Measurements from ENCODE around the gene RERE.

RERE gene

DNA sequence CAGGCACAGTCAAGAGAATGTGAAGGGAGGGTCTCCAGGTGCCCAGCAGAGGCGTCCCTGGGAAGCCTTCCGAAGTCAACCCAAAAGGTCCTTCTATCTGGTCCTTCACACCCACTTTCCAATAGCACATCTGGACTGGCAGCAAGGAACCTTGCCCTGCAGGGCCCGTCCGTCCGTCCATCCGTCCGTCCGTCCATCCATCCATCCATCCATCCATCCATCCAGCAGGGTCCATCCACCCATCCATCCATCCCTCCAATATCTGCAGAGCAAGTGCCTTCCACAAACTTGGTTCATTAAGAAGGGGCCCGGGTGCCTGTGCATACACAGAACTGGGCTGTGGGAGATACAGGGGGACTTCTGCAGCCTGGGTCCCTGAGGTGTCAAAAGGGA lies 468.0 kb downstream of the RERE start:
- no peak for DNase-seq (ENCODE audit: low spot score)

DNA sequence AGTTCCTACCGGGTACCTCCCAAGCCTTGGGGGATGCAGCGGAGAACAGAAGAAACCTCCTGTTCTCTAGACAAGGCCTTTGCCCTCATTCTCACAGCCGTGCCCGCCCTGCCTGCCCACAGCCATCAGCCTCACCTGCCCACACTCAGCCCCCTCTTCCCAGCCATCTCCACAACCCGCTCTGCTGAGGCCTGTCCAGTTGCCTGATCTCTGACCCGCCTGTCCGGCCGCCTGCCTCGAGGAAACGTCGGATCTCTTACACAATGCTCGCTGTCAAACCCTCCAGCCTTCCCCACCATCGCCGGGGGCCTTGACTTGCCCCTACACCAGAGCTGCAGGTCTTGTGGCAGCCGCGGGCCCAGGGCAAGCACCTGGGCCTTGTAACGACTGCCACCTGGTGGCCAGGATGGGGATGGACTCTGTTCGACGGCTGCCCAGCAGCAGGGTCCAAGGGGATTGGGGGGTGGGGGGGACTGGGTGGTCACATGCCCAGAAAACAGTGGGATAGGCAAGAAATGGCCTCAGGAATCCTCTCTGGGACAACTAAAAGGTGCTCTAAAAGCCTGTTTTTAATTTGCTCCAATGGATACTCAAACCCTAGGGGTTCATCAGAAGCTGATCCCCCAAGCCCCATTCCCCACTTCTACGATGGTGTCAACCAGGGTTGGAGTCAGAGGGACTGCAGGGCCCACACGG lies 468.5 kb downstream of the RERE start:
- peak; percentile 56 for DNase-seq (ENCODE audit: low spot score)

DNA sequence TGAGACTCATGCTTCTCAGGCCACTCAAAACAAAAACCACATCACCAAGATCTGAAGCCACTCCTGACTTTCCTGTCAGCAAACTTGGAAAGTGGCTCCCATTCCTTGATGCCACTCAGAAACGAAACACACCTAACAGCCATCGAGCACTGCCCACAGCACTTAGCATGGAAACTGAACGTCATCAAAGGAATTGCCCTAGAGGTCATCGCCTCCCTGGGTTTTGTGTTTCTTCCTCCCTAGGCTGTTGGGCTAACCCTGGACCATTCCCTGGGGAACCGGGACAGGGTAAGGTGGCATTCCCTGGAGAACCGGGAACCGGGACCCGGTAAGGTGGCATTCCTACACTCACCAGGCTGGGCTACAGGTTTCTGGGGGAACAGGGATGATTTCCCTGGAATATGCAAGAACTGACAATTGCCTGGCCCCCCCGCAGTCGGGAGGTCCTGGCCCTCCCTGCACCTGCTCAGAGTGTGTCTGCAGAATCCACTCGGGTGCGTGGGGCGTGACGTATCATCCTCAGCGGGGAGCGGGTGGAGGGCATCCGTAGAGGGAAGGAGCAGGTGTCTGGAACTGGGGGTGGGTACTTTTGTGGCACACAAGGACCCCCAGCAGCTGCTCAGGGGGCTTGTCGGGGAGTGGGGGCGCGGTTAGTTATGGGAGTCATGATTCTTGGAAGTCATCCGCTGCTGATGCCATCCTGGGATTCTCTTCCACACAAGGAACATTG lies 469.2 kb downstream of the RERE start:
- no peak for DNase-seq (ENCODE audit: low spot score)

DNA sequence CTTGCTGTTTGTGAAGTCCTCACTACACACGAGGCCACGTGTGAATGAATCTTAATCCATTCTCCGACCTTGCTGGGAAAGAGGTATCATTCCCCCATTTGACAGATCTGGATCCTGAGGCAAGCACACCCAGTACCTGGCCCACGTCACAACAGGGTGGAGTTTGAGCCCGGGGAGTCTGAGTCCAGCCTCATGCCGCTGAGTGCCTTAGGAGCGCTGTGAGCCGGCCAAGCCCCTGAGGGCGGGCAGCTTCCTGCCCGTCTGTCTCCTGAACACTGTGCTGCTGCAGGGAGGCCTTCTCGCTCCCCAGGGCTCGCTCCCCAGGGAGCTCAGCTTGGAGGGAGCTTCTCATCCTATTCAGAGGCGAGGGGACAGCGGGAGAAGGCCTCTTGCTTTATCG lies 469.8 kb downstream of the RERE start:
- DNase-seq (ENCODE audit: low spot score) = peak; percentile 26

DNA sequence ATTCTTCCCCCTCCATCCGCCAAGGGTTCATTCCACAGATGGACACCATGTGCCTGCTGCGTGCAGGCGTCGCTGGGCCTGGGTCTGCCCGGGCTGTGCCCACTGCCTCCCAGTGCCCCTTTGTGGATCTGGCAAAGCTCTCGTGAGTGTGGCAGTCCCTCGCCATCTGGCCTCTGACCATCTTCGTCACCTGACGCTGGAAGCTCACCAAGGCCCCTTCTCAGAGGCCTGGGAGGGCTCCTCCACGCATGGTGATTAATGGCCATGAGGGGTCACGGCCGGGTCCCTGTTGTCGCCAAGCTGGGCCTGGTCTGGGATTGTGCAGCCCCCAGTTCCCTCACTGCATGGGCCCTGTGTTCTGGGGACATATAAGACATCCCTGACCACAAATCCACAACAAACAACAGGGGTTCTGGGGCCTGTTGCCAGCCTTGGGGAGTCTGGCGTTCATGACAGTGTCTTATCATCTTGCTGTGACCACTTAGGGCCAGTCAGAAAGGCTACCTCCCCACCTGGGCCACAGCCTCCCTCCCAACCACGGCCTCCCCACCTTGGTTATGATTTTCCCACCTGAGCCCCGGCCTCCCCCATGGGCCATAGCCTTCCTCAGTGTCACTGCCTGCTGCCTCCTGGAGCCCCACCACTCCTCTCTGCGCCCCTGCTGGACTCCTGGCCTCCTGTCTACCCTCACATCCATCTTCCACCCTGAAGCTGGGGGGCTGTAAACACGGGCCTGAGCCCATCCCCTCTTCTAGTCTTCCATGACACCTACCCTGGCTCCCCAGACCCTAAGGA lies 471.6 kb downstream of the RERE start:
- DNase-seq (ENCODE audit: low spot score) = no peak

DNA sequence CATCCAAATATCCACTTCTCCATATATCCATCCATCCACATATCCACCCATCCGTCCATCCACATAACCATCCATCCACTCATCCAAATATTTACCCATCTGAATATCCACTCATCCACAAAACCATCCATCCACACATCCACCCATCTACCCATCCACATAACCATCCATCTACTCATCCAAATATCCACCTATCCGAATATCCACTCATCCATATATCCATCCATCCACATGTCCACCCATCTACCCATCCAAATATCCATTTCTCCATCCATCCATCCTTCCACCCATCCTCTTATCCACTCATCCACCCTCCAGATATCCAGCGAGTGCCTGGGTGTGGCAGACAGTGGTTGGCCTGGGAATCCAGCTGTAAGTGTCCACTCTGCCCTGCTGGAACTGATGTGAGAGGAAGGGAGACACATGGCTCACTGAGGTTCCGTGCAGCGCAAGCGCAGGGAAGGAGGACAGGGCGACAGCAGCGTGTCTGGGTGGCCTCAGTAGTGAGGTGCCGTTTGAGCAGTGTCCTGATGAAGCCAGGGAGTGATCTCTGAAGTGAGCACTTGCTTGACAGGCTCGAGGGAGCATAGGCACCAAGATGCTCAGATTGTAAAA lies 472.4 kb downstream of the RERE start:
- no peak for DNase-seq (ENCODE audit: low spot score)

DNA sequence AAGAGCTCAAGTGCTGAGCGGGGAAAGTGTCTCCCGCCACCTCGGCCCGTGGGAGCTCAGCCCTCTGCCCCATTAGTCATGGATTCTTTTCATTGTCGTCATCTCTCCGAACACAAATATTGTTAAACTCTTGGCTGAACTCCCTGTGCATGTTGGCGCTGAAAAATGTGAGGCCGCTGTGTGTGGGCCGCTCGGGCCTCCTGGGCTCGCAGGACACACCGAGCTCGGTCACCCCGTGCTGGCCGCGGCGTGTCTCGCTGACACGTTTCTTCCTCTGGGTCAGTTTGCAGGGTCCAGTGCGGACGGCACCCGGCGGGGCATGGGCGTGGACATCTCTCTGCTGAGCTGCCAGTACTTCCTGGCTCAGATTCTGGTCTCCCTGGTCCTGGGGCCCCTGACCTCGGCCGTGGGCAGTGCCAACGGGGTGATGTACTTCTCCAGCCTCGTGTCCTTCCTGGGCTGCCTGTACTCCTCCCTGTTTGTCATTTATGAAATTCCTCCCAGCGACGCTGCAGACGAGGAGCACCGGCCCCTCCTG lies 473.9 kb downstream of the RERE start:
- DNase-seq (ENCODE audit: low spot score) = peak; percentile 86

DNA sequence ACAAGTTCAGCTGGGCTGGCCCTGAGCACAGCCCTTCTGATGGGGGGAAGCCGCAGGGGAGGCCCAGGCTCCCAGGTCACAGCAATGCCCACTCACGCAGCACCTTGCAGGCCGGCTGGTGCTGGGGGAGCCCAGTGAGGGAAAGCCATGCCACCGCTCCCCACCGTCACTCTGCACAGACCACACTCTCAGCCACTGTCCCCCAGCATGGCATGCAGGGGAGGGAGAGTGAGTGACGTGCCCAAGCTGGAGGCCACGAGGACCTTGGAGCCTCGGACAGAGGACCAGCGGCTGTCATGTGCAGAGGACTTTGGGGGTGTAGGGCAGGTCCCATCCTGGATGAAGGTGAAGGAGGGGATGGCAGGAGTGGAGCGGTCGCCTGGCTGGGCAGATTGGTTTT lies 474.4 kb downstream of the RERE start:
- no peak for DNase-seq (ENCODE audit: low spot score)

DNA sequence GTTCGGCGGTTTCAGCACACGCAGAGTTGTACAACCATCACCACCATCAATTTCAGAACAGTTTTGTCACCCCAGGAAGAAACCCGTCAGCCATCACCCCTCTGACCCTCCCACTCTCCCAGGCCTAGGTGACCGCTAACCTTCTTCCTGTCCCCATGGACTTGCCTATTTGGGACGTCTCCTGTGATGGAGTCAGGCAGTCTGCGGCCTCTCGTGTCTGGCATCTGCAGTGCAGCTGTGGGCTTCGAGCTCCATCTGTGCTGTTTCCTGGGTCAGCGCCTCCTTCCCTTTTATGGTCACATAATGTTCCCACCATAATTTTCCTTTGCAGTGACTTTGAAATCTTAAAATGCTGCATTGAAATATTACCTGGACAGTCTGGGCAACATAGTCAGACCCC lies 475.1 kb downstream of the RERE start:
- DNase-seq (ENCODE audit: low spot score) = no peak

DNA sequence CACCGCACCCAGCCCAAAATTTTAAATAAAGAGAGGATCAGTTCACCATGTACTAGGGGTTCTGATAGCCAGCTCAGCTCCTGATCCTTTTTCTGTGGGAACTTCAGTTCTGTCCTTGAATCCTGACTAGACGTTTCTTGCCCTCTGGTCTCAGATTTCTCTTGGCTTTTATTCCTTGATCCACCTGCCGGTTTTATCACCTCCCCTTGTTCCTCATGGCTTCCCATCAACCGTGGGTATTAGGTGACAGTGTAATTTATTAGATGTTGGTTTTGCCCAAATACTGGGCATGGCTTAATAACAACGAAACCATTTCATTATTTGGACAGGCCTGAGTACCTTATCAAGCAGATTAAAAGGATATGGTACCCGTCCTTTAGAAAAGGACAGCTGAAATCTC lies 477.0 kb downstream of the RERE start:
- DNase-seq (ENCODE audit: low spot score) = no peak

DNA sequence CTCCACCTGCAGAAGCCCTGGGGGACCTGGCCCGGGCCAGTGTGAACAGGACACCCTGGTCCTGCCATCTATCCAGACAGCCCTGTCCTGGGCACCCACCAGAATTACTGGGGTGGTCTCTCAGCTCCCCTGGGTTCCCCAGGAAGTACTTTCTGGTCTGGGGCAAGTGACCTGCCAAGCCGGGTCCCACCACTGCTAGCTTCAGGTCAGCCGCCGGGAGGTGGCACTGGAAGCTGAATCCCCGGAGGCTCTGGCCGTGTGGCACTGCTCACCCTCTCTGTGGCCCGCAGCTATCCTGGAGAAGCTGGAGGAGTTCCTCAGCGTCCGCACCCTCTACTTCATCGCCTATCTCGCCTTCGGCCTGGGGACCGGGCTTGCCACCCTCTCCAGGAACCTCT lies 478.2 kb downstream of the RERE start:
- DNase-seq (ENCODE audit: low spot score) = no peak

DNA sequence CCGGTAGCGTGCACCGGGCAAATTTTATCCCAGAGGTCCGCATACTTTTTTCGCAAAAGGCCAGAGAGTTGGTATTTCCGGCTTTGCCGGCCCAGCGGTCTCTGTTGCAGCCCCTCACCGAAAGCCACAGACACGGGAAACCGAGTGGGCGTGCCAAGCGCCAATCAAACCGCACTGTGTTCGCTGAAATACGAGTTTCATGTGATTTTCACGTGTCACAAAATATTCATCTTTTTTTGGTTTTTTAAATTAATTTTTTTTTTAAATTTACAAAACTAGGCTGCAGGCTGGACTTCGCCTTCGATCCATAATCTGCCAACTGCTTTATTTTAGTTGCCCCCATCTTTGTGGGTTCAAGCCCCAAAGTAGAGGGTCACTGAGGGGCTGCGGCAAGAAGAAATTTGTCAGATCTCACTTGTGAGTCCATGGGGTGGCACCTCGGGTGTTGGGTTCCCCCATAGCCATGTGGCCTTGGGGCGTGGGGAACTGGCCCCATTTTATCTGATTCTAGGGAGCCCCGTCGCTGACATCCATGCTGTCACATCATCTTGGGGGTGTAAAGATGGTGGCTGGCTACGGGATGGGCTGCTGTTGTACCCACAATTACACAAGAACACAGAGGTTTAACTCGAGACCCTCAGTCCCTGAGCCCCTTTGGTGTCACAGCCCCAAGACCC lies 478.8 kb downstream of the RERE start:
- DNase-seq (ENCODE audit: low spot score) = no peak

DNA sequence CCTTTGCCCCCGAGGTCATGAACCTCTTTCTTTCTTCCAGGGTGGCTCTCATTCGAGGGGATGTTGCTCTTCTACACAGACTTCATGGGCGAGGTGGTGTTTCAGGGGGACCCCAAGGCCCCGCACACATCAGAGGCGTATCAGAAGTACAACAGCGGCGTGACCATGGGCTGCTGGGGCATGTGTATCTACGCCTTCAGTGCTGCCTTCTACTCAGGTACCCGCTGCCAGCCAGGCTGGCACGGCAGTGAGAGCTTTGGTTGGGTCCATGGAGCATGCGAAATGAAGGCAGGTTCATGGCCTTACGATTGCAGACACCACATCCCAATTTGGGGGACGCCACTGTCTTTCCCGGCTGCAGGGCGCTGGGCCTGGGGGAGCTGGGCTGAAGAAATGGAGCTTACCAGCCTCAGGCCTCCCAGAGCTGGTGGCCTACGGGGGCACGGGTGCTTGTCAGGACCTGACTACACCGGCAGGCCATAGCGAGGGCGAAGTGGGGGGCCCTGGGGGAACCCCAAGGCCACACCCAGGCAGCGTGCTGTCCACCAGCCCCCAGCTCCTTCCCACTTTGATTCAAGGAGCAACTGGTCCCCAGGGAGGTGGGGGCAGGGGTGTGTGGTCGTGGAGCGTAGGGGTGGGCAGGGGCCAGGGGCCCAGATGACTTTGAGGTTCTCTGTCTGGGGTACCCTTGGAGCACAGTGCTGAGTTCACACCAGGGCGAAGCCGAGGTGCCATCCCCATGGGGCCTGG lies 479.5 kb downstream of the RERE start:
- no peak for DNase-seq (ENCODE audit: low spot score)

DNA sequence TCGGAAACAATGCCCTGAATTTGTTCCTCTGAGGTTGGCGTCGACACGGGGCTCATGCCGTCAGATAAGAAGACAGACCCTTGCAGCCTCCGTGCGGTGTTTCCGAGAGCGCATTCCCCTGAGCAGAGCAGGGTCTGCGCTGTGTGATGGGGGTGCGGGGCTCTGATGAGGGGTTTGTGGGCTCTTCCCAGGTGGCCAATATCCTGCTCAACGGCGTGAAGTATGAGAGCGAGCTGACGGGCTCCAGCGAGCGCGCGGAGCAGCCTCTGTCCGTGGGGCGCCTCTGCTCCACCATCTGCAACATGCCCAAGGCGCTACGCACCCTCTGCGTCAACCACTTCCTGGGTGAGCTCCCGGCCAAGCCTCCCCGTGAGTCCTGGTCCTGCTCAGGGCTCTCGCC lies 482.2 kb downstream of the RERE start:
- DNase-seq (ENCODE audit: low spot score) = no peak

DNA sequence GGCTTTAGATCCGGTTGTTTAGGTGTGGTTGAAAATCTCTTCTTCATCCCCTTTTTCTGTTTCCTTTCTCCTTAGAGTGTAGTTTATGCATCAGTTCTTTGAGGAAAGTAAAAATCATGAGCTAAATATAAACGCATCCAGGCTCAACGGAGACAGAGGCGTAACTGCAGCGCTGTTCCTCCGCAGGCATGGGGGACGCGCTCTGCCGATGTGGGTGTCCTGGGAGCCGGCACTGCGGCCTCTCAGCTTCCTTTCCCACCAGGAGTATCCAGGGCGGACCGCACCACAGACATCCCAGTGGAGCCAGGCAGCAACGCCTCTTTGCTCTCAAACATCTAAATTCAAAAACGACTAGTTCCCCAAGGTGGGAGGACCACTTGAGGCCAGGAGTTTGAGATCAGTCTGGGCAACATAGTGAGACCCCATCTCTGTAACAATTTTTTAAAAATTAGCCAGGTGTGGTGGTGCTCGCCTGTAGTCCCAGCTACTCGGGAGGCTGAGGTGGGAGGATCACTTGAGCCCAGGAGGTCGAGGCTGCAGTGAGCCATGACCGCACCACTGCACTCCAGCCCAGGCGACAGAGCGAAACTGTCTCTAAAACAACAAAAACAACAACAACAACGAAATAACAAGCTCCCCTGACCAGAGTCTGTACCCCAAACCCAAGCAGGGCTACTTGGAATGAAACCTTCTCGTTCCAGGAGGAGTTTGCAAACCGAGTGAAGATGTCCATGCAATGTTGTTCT lies 483.2 kb downstream of the RERE start:
- DNase-seq (ENCODE audit: low spot score) = no peak

DNA sequence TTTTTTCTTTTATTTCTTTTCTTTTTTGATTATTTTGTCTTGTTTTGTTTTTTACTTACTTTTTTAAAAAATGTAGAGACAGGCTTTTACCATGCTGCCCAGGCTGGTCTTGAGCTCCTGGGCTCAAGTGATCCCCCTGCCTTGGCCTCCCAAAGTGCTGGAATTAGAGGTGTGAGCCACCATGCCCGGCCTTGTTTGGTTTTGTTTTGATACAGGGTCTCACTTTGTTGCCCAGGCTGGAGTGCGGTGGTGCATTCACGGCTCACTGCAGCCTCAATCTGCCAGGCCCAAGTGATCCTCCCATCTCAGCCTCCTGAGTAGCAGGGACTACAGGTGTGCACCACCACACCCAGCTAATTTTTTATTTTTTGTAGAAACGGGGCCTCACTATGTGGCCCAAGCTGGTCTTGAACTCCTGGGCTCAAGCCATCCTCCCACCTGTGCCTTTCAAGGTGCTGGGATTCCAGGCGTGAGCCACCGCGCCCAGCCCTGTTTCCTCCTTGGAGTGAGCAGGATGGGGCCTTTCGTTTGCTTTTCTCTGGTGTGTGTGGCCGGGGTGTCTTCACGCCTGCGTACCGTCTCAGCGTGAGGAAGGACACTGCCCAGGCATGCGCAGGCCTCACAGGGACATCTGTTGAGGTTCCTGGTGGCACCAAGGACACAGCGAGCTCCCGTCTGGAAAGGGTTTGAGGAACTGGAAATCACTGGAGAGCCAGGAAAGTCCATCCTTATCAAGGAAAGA lies 484.0 kb downstream of the RERE start:
- DNase-seq (ENCODE audit: low spot score) = no peak

DNA sequence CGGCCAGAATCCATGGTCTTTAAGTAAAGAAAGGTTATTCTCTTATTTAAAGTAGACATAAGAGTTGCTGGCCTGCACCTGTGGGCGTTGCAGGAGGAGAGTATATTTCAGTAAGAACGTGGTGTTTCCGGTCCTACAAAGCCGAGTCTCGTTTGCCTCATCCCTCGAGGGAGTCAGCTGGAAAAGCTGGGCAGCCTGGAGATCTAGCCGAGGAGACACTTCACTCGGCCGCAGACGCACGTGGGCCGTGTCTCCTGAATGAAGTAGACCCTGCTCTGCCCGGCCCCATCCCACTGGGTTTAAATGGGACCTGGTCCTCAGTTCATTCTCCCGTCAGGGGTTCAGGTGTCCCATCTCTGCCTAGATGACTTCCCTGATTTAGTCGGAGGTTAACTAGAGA lies 484.6 kb downstream of the RERE start:
- DNase-seq (ENCODE audit: low spot score) = no peak

DNA sequence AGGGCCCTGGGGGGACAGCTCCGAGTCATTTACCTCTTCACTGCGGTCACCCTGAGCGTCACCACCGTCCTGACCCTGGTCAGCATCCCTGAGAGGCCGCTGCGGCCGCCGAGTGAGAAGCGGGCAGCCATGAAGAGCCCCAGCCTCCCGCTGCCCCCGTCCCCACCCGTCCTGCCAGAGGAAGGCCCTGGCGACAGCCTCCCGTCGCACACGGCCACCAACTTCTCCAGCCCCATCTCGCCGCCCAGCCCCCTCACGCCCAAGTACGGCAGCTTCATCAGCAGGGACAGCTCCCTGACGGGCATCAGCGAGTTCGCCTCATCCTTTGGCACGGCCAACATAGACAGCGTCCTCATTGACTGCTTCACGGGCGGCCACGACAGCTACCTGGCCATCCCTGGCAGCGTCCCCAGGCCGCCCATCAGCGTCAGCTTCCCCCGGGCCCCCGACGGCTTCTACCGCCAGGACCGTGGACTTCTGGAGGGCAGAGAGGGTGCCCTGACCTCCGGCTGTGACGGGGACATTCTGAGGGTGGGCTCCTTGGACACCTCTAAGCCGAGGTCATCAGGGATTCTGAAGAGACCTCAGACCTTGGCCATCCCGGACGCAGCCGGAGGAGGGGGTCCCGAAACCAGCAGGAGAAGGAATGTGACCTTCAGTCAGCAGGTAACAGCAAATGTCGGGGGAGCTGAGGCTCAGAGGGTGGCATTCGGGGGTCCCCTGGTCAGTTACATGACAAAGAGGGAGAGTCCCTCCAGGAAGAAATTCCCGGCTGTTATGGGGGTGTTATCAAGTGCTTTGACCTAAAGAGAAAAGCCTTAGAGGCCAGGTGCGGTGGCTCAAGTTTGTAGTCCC lies 486.9 kb downstream of the RERE start:
- no peak for DNase-seq (ENCODE audit: low spot score)

DNA sequence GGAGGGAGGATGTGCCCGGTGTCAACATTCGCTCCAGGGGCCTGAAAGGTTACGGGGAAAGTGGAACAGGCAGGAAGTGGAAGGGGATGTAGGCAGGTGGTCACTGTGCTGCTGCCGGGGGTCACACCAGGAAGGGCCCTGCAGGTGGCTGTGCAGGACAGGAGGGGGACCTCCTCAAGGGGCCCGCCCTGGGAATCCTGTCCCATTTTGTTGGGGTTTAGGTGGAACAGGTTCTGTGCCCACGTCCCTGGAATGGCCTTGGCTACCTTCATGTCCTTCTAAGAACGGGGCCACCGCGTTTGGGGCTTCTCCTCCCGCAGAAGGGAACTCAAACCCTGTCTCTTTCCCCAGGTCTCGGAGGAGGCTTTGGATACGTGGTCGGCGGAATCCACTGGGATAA lies 487.6 kb downstream of the RERE start:
- DNase-seq (ENCODE audit: low spot score) = no peak

All from RKO (cell line).